HG03571 (cell line): ENCODE results near the gene IDUA.

ENCODE experiments used
- ATAC-seq: cut with Tn5 transposase; IDR thresholded peaks from one replicate; pipeline ENCODE4 v1.9.1; 2021; ENCODE audit not compliant: unreplicated experiment

IDUA gene

DNA sequence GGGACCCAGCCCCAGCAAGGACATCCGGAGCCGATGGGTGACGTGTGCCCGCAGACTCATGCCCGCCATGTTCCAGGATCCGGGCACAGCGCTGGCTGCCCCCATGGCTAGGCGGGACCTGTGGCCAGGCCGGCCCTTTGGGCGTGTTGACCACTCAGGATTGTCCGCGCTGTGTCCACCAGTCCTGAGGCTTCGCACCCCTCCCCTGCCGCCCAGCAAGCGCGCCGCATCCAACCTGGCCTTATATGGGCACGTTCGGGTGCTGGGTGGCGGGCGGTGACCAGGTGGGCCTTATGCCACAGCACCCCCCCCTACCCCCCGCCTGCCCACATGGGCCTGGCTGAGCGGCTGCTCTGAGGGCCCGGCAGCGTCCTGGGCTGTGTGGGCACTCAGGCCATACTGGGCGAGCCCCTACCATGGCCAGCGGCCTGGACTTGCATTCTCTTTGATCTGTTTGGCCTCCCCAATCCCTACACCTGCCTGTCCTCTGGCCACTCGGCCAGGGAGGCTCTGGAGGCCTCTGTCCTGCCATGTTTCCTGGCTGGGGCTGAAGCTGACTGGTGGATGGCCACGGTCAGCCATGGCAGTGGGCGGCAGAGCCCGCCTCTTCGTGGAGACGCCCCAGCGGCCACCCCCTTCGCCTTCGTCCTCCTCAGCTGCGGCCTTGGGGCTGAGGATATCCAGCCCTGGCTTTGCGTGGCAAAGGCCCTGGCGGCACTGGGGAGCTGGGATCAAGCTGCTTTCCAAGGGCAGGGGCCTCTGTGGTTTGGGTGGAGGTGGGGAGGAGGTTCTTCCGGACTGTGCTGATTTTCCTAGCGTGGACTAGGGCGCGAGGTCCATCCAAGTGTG, 26.6 kb downstream of the IDUA start:
- ATAC-seq = no peak

DNA sequence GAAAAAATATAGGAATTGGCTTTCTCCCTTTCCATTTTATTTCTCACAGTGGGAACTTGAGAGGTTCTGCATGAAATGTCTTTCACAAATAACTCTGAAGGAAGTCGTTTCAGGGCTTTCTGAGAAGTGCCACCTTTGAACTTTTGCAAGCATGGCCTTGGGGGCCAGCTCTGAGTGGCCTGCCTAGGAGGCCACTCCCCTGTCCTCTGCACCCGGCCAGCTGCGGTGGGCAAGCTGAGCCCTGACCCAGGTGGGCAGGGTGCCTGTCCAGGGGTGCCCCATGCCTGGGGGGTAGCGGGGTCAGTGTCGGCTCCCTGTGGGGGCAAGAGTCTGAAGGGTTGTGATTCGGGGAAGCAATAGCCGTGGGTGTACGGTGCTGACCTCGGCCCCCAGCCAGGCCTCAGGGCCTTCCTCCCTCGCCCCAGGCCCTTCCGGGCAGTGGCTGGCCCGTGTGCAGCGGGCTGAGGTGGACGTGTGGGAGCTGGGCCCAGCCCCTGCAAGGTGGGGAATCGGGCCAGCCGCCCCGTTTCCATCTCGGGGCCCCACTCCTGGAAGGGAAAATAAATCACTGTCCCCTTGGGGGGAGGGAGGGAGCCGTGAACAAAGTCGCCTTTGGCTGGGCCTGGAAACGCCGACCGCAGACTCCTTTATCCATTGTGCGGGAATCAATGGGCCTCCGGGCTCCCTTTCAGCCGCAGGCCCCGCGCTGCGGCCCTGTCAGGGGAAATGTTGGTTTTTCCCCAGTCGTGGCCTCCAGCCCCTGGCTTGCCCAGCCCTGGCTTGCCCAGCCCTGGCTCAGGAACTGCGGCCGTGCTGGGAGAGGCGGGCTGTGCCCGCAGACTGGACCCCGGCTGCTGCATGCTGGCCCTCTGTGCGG, 27.7 kb downstream of the IDUA start:
- no peak for ATAC-seq

DNA sequence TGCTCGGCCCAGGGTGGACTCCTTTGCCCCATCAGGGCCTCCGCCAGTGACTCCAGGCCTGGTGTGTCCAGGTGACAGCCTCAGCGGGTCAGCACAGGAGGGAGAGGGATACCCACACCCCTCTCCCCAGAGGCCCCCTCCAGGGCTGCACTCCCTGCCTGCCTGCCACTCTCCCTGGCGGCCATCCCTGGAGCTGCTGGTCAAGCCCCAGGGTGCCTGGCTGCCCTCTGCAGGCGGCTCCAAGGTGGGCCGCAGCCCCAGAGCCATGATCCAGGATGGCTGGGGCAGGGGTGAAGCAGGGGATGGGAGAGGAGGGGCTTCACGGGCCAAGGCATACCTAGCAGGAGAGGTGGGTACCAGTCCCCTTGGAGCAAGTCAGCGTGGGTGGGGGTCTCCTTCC, 28.3 kb downstream of the IDUA start:
- ATAC-seq = no peak

DNA sequence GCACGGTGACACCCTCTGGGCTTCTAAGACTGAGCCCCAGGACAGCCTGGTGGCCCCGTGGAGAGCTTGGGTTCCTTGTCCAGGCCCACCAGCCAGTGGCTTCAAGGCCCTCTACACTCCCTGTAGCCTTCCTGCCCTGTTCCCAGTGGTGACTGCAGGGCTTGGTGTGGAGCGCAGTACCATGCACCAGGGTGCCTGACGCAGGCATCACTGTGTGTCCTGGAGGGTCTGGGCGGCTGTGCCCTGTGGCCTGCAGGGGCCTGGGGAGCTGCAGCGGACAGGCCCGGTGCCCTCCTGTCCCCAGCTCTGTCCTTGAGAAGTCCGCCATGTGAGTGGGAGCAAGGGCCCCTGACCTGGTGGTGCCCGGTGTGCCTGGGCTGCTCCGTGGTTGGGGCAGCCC, 28.9 kb downstream of the IDUA start:
- no peak for ATAC-seq

DNA sequence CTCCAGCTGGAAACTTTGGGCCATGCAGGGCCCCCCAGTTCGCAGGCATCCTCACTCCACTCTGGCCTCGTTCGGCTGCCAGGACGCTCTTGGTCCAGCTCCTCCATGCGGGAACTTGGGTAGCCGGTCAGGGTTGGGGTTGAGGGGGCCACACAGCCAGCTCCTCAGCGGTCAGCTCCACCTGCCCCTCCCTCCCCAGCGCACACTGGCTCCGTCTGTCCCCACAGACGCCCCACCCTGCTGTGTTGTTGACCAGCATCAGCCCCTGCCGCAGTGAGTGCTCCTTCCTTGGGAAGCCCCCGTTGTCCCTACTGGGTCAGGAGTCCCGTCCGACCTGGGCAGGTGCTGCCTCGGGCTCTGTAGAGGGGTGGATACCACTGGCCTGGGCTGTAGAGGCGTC, 30.4 kb downstream of the IDUA start:
- no peak for ATAC-seq

DNA sequence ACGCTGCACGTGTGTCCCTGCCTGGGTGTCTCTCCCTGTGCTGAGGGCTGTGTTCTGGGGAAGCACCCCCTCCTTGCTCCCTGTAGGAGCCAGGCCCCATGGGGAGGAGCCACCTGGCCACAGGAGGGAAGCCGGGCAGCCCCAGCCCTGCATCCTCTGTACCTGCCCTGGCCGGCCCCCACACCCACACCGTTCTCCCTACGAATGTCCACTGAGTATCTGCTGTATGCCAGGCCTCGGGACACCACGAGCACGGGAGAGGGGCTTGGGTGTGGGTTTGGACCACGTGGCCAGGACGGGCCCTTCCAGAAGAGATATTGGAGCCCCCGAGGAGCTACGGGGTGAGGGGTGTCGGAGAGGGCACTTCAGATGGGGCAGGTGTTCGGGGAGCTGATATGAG, 30.9 kb downstream of the IDUA start:
- no peak for ATAC-seq

DNA sequence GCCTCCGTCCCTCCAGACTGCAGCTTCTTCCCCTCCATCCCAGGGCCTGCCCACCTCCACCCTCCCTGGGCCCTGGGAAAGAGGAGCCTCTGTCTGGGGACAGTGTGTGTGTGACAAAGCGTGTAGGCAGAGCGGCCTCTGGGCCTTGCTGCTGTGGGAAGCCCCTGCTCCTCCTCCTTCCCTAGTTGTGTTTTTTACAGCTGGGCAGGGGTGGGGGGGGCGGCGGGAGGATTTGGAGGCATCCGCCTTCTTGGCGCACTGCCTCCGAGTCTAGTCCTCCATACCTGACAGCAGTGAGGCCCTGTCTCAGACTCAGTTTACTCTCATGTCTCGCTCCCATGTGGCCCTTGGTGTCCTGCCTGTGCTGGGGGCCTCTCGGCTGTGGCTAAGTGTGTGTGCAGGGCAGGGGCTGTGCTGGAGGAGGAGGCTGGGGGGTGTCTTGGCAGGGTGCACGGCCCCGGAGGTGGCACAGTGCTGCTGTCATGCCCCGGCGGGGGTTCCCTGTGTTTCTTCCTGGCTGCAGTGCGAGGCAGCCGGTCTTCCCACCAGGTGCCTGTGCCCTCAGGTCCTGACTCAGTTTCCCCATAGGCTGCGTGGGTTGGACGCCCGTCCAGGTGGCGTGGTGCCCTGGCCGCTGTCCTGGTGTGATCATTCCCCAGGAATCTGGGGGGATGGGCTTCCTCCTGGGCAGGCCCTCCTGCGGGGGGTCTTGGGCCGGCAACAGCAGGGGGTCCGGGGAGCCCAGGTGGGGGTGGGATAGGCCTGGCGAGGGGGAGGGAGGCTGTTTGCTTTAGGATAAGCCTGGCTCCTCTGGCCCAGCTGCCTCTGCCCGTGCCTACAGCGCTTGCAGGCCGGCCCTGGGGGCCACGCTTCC, 31.5 kb downstream of the IDUA start:
- ATAC-seq = no peak

DNA sequence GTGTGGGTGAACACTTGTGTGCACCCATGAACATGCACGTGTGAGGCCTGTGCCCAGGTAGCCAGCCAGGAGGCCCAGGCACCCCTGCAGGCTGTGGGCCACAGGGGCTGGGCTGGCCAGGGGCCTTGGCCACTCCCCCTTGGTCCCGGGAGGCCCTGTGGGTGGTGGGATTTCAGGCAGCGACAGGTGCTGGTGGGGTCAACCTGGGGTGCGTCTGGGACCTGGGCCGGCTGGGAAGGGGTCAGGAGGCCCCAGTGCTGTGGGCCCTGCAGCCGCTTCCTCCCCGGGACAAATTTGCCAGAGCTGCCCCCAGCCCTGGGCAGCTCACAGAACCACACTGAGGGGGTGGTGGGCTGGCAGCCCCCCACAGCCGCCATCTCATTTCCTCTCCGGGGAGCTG, 32.5 kb downstream of the IDUA start:
- no peak for ATAC-seq

DNA sequence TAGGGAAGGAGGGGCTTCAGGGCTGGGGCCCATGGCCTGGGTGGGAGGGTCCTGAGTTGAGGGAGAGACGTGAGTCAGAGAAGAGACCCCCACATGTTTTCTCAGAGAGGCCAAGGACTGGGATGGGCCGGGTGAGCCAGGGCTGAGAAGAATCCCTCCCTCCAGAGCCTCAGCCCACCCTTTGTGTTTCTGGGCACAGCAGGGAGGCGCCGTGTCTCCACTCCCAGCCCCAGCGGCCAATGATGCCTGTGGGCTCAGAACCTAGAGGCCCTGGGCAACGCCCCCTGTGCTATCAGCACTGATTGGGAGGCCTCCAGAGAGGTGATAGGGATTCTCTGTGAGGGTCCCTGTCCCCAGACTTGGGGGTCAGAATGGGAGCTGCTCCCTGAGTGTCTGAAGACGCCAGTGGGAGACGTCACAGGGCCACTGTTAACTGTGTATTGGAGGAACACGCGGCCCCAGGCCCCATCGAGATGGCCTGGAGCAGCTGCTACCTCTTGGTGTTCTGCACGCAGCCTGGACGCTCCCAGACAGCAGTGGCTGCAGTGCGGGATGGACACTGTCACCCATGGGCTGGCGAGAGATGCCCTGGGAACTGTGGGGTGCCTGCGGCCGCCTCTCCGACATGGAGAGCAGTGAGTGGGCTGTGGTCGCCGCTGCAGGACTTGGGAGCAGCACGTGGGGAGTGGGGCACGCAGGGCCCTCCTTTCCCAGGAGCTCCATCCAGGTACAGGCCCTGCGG, 33.1 kb downstream of the IDUA start:
- ATAC-seq = no peak

DNA sequence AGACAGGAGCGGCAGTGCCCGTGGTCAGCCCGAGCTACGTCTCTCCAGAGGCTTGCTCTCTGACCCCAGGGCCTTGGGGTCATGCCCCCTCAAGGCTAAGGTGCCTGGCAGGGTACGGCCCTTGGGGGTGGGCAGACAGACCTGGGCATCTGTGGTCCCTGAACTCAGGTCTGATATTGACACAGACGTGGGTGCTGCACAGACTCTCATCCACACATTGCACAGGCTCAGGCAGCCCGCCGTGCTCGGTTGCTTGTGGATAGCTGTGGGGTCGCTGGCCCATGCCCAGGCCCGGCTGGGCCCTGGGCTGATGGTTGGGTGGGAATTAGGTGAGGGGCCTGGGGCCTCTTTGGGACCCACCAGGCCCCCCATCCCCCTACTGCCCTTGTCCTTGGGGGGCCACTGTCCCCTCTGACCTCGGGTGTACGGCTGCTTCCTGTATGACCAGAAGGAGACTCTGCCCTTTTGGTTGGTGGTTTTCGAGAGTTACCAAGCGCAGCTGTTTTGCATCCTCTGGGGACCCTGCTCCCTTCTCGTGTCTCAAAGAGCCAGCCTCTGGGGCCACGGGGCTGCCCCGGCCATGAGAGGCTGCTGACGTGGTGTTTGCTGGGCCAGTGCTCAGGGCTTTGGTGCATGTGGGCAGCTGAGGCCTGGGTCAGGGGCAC, 34.7 kb downstream of the IDUA start:
- peak; percentile 81 for ATAC-seq

DNA sequence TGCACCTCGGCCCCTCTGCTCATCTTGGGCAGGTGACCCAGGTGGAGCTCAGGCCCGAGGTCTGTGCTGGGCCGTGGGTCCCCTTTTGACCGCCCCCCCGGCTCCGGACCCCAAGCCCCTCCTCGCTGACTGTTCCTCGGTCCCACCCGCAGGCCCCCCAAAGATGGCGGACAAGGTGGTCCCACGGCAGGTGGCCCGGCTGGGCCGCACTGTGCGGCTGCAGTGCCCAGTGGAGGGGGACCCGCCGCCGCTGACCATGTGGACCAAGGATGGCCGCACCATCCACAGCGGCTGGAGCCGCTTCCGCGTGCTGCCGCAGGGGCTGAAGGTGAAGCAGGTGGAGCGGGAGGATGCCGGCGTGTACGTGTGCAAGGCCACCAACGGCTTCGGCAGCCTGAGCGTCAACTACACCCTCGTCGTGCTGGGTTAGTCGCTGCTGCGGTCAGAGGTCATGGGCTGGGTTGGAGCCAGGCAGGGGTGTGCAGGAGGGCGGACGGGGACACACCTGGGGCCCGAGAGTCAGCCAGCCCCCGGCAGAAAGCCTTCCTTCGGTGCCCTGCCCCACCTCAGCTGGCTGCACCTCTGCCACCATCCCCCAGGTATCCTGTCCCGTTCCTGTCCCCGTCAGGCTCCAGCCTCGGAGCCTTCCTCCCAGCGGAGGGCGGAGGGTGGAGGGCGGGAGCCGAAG, 35.4 kb downstream of the IDUA start:
- ATAC-seq = no peak

DNA sequence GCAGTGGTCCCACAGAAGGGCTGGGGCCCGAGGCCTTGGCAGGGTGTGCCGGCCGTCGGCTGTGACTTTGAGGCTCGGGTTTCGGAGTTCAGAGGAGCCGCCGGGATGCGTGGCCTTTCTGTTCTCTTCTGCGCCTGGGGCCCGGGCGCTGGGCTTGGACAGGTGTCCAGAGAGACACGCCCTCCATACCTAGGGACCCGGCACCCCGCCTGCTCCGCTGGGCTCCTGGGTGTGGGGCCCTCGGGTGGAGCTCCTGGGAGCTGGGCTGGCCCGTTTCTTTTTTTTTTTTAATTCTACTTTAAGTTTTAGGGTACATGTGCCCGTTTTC, 35.9 kb downstream of the IDUA start:
- ATAC-seq = no peak

DNA sequence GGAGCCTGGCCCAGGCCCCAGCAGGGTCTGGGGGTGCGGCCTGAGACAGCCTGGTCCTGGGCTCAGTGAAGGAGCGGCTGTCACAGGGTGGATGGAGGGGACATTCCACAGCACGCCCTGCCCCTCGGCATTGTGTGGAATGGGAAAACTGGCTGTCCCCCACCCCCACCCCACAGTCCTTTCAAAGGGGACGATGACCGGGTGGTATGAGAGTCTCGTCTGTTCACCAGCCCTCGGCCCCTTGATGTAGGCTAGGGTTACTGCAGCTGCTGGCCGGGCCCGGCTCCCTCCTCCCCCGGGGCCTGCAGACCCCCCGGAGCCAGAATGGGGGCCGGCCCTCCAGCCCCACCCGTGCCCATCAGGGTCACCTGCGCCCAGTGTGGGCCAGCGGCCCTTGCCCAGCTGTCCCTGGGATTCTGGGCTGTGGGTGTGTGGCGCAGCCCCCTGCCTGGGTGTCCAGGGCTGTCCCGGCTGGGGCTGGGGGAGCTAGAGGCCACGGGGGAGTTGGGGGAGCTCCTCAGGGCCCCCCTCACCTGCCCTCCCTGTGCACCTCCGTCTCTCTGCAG, 36.3 kb downstream of the IDUA start:
- ATAC-seq = no peak

DNA sequence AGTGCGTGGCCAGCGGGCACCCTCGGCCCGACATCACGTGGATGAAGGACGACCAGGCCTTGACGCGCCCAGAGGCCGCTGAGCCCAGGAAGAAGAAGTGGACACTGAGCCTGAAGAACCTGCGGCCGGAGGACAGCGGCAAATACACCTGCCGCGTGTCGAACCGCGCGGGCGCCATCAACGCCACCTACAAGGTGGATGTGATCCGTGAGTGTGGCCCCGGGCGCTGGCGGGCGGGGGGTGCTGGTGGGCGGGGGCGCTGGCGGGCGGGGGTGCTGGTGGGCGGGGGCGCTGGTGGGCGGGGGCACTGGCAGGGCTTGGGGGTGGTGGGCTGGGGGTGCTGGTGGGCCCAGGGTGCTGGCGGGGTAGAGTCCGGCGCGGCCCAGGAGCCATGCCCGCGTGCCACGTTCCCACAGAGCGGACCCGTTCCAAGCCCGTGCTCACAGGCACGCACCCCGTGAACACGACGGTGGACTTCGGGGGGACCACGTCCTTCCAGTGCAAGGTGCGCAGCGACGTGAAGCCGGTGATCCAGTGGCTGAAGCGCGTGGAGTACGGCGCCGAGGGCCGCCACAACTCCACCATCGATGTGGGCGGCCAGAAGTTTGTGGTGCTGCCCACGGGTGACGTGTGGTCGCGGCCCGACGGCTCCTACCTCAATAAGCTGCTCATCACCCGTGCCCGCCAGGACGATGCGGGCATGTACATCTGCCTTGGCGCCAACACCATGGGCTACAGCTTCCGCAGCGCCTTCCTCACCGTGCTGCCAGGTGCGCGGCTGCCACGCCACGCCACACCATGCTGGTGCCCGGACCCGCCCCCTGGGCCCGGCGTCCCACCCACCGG, 37.3 kb downstream of the IDUA start:
- ATAC-seq = no peak

DNA sequence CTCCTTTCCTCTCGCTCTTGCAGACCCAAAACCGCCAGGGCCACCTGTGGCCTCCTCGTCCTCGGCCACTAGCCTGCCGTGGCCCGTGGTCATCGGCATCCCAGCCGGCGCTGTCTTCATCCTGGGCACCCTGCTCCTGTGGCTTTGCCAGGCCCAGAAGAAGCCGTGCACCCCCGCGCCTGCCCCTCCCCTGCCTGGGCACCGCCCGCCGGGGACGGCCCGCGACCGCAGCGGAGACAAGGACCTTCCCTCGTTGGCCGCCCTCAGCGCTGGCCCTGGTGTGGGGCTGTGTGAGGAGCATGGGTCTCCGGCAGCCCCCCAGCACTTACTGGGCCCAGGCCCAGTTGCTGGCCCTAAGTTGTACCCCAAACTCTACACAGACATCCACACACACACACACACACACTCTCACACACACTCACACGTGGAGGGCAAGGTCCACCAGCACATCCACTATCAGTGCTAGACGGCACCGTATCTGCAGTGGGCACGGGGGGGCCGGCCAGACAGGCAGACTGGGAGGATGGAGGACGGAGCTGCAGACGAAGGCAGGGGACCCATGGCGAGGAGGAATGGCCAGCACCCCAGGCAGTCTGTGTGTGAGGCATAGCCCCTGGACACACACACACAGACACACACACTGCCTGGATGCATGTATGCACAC, 38.2 kb downstream of the IDUA start:
- no peak for ATAC-seq

DNA sequence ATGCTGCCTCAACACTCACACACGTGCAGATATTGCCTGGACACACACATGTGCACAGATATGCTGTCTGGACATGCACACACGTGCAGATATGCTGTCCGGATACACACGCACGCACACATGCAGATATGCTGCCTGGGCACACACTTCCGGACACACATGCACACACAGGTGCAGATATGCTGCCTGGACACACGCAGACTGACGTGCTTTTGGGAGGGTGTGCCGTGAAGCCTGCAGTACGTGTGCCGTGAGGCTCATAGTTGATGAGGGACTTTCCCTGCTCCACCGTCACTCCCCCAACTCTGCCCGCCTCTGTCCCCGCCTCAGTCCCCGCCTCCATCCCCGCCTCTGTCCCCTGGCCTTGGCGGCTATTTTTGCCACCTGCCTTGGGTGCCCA, 39.3 kb downstream of the IDUA start:
- peak; percentile 47 for ATAC-seq

DNA sequence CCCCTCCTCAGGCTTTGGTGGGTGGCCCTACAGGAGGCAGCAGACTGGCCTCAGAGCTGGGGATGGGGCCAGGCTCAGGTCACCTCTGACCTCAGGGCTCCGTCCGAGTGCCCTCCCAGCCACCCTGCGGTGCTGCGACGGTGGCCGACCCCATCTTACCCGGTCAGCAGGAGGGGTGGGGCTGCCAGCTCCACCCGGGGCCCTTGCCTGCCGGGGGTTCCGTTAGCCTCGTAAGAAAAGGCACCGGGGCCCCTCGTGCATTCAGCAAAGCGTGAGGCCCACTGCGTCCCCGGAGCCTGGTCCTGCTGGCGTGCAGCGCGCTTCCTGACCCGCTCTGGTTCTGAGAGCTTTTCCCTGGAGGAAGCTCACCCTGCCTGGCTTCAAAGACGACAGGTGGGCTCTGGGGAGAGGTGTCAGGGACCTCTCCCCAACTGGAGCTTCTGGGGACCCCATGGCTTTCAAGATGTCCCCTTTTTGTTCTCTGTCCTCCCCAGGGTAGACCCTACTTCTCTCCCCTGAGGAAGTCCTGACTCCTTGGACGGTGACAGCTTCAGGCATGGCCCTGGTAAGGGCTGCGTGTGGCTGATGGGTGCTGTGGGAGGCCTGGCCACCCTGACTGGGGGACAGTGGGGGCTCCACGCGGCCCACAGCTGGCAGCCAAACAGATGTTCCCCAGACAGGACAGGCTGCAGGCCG, 40.5 kb downstream of the IDUA start:
- ATAC-seq = no peak
